K562 (cell line): Measurements from ENCODE around the gene AFDN. TPM values are rescaled to one million over a fixed set of nuclear protein-coding genes. Genes with fewer than 3 reads are reported as not detected.

Source experiments
- ATF7 ChIP-seq: fragments of 450-650 bp; IDR thresholded peaks from 2 replicates; pipeline ENCODE4 v1.7.1; 2014; ENCODE audit warnings: mild to moderate bottlenecking, moderate library complexity
- BDP1 ChIP-seq: IDR thresholded peaks from 3 replicates; pipeline ENCODE4 v1.6.1; 2011; ENCODE audit not compliant: insufficient read length, insufficient read depth
- MAZ ChIP-seq, 2 experiments: fragments of 450-650 bp in 1 of 2; sonication (generic) in 1 of 2; formaldehyde crosslinking; IDR thresholded peaks in 1 of 2; conservative IDR thresholded peaks in 1 of 2; 2 replicates each; pipeline versions ENCODE4 v1.4.0 to v1.5.0; 2020; ENCODE audit warnings: mild to moderate bottlenecking in 1 of 2, missing genetic modification reagents in 1 of 2
- MCM2 ChIP-seq: fragments of 450-650 bp; IDR thresholded peaks from 2 replicates; pipeline ENCODE4 v1.6.1; 2017; ENCODE audit warnings: low read depth, mild to moderate bottlenecking
- PRMT5 ChIP-seq: sonication (generic); formaldehyde crosslinking; IDR thresholded peaks from 2 replicates; pipeline ENCODE4 v1.5.0; 2020; ENCODE audit warnings: missing genetic modification reagents
- PYGO2 ChIP-seq: fragments of 450-650 bp; IDR thresholded peaks from 2 replicates; pipeline ENCODE4 v1.6.1; 2016; ENCODE audit warnings: mild to moderate bottlenecking, missing genetic modification characterization, moderate library complexity, missing compliant biosample characterization
- SETDB1 ChIP-seq: IDR thresholded peaks from one replicate; pipeline ENCODE4 v1.6.1; 2012; ENCODE audit warnings: low read length, control low read depth, inconsistent platforms
- SIN3B ChIP-seq: fragments of 450-650 bp; IDR thresholded peaks from 2 replicates; pipeline ENCODE4 v1.6.1; 2017; ENCODE audit warnings: low read depth, mild to moderate bottlenecking, moderate library complexity
- SMARCB1 ChIP-seq: IDR thresholded peaks from 2 replicates; pipeline ENCODE4 v1.6.1; 2011; ENCODE audit warnings: improper control_type of control experiment, low read depth; ENCODE audit not compliant: insufficient read length
- SNRNP70 ChIP-seq: fragments of 200-400 bp; formaldehyde crosslinking; optimal IDR thresholded peaks from 2 replicates; pipeline ENCODE3; 2017; ENCODE audit warnings: low read depth, low read length
- TAF7 ChIP-seq: fragments of 450-650 bp; IDR thresholded peaks from 2 replicates; pipeline ENCODE4 v1.6.1; 2016; ENCODE audit warnings: missing genetic modification characterization, missing compliant biosample characterization
- TEAD4 ChIP-seq, 2 experiments: sonication (generic) in 1 of 2; formaldehyde crosslinking in 1 of 2; IDR thresholded peaks; 2 replicates each; pipeline versions ENCODE4 v1.6.1 to v1.8.0; 2012 to 2022; ENCODE audit warnings: borderline replicate concordance in 1 of 2, inconsistent platforms in 1 of 2, low read length in 1 of 2, mild to moderate bottlenecking in 1 of 2, missing genetic modification reagents in 1 of 2
- TRIM24 ChIP-seq, 2 experiments: fragments of 450-650 bp; IDR thresholded peaks; 2 replicates each; pipeline ENCODE4 v1.6.1; 2016
- ZNF175 ChIP-seq: fragments of 200-800 bp; sonication (Bioruptor generic); IDR thresholded peaks from 2 replicates; pipeline ENCODE4 v1.6.1; 2016; ENCODE audit warnings: low read depth, mild to moderate bottlenecking, missing genetic modification characterization, missing compliant biosample characterization
- ZNF764 ChIP-seq: fragments of 250-450 bp; sonication (Bioruptor Pico); IDR thresholded peaks from 2 replicates; pipeline ENCODE4 v1.4.0; 2020; ENCODE audit warnings: low read depth, mild to moderate bottlenecking, moderate library complexity
- polyA plus RNA-seq, 8 experiments: library from polyadenylated mRNA; depleted of rRNA in 4 of 8; stranded (reverse) in 5 of 8; unstranded in 3 of 8; fragments of >200 nt; fragmentation: Nextera tagmentation in 2 of 8; fragmentation: Illumina TruSeq in 1 of 8; extraction: Ambion mirVana in 2 of 8; extraction: Trizol in 1 of 8; gene quantifications; 2 replicates each; pipeline versions ENCODE4 v1.2.1 to v1.2.3, GENCODE V29; 2011 to 2014; ENCODE audit warnings: inconsistent platforms in 1 of 8, missing spikeins in 1 of 8
- total RNA-seq, 7 experiments: library from RNA; depleted of rRNA in 6 of 7; stranded (reverse); fragments of >200 nt in 6 of 7; fragmentation: Illumina TruSeq in 2 of 7; extraction: Trizol in 2 of 7; gene quantifications; 2 replicates each; pipeline versions ENCODE4 v1.2.1 to v1.2.3, GENCODE V29; 2011 to 2021; ENCODE audit warnings: low replicate concordance in 1 of 7
- TF ChIP-seq, protein P1 (sequence below), 2 experiments: fragments of 450-650 bp; conservative IDR thresholded peaks; 2 replicates each; pipeline ENCODE4 v1.6.1; 2017; ENCODE audit warnings: mild to moderate bottlenecking in 2 of 2, moderate library complexity in 2 of 2
- TF ChIP-seq, protein P2 (sequence below): fragments of 250-450 bp; sonication (Bioruptor Pico); IDR thresholded peaks from 2 replicates; pipeline ENCODE4 v1.8.0; 2022; ENCODE audit warnings: inconsistent platforms
- TF ChIP-seq, protein P3 (sequence below): fragments of 450-650 bp; formaldehyde crosslinking; IDR thresholded peaks from 2 replicates; pipeline ENCODE4 v1.4.0; 2020; ENCODE audit warnings: mild to moderate bottlenecking, moderate library complexity
- TF ChIP-seq, protein P4 (sequence below): fragments of 450-650 bp; IDR thresholded peaks from 2 replicates; pipeline ENCODE4 v1.6.1; 2017; ENCODE audit warnings: antibody characterized with exemption, mild to moderate bottlenecking

The AFDN gene
- total and polyA plus RNA-seq, 9 of the 15 experiments (the other 6 are each of a cell fraction or from before 2014, with no cell fraction given): 7.2 to 129 (median 105) TPM

DNA sequence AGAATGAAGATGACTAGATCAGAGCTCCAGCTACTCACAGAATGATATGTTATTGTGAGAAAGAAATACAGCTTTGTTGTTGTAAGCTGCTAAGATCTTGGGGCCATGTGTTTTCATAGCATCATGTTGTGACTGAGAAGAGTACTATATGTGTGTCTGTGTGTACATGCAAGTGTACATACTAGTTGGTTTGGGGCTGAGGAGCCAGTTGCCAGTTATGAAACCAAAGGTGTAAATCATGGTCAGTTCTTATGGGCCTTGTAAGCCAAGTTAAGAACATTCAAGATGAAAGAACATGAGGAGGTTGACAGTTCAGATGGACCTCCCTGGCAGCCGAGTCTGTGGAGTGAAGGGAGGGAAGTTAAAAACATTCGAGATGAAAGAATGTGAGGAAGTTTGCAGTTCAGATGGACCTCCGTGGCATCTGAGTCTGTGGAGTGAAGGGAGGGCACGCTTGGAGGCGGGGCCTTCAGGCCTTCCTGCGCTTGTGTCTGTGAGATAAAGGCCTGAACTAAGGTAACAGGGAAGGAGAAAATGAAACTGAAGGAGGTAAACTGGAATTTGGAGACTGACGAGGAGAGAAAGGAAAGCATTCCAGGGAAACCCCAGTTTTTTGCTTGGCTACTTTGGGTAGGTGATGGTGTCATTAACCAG lies 13.9 kb downstream of the AFDN start (continued):
- TF ChIP-seq, protein P1, sequence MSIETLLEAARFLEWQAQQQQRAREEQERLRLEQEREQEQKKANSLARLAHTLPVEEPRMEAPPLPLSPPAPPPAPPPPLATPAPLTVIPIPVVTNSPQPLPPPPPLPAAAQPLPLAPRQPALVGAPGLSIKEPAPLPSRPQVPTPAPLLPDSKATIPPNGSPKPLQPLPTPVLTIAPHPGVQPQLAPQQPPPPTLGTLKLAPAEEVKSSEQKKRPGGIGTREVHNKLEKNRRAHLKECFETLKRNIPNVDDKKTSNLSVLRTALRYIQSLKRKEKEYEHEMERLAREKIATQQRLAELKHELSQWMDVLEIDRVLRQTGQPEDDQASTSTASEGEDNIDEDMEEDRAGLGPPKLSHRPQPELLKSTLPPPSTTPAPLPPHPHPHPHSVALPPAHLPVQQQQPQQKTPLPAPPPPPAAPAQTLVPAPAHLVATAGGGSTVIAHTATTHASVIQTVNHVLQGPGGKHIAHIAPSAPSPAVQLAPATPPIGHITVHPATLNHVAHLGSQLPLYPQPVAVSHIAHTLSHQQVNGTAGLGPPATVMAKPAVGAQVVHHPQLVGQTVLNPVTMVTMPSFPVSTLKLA (conservative IDR thresholded peaks at IDR 0.05): peak; percentile 52 to 55; a peak in 3 of 4 replicates
- no peak for TF ChIP-seq MCM2
- TF ChIP-seq, protein P2, sequence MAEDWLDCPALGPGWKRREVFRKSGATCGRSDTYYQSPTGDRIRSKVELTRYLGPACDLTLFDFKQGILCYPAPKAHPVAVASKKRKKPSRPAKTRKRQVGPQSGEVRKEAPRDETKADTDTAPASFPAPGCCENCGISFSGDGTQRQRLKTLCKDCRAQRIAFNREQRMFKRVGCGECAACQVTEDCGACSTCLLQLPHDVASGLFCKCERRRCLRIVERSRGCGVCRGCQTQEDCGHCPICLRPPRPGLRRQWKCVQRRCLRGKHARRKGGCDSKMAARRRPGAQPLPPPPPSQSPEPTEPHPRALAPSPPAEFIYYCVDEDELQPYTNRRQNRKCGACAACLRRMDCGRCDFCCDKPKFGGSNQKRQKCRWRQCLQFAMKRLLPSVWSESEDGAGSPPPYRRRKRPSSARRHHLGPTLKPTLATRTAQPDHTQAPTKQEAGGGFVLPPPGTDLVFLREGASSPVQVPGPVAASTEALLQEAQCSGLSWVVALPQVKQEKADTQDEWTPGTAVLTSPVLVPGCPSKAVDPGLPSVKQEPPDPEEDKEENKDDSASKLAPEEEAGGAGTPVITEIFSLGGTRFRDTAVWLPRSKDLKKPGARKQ (CRISPR knock-in tag): no peak
- no peak for TF ChIP-seq ZNF175 (CRISPR knock-in tag)
- TF ChIP-seq PRMT5: no peak
- no peak for TF ChIP-seq TAF7 (tag)
- TF ChIP-seq TEAD4 (IDR thresholded peaks at IDR 0.05; ENCODE audit: low read length): peak; percentile 39
- no peak for TF ChIP-seq TEAD4 (CRISPR knock-in tag; IDR thresholded peaks at IDR 0.05; ENCODE audit: borderline replicate concordance)
- TF ChIP-seq MAZ (CRISPR knock-in tag; conservative IDR thresholded peaks at IDR 0.05 in 1 of 2, IDR thresholded peaks at IDR 0.05 in 1 of 2): no peak; a peak in 1 of 4 replicates
- 0 out of 4 replicates have a peak, but pooled peaks of 1 of the 2 experiments have one; percentile 8 for TF ChIP-seq TRIM24 (IDR thresholded peaks at IDR 0.05)
- no peak; the same call in 1 of the 2 replicates for TF ChIP-seq ATF7
- TF ChIP-seq SETDB1: no peak
- no peak for TF ChIP-seq PYGO2 (tag)
- TF ChIP-seq BDP1: no peak
- TF ChIP-seq, protein P3, sequence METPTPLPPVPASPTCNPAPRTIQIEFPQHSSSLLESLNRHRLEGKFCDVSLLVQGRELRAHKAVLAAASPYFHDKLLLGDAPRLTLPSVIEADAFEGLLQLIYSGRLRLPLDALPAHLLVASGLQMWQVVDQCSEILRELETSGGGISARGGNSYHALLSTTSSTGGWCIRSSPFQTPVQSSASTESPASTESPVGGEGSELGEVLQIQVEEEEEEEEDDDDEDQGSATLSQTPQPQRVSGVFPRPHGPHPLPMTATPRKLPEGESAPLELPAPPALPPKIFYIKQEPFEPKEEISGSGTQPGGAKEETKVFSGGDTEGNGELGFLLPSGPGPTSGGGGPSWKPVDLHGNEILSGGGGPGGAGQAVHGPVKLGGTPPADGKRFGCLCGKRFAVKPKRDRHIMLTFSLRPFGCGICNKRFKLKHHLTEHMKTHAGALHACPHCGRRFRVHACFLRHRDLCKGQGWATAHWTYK (CRISPR knock-in tag): no peak; the same call in 1 of the 2 replicates
- TF ChIP-seq ZNF764 (CRISPR knock-in tag): no peak
- no peak for TF ChIP-seq SIN3B
- TF ChIP-seq SNRNP70: no peak
- TF ChIP-seq, protein P4, sequence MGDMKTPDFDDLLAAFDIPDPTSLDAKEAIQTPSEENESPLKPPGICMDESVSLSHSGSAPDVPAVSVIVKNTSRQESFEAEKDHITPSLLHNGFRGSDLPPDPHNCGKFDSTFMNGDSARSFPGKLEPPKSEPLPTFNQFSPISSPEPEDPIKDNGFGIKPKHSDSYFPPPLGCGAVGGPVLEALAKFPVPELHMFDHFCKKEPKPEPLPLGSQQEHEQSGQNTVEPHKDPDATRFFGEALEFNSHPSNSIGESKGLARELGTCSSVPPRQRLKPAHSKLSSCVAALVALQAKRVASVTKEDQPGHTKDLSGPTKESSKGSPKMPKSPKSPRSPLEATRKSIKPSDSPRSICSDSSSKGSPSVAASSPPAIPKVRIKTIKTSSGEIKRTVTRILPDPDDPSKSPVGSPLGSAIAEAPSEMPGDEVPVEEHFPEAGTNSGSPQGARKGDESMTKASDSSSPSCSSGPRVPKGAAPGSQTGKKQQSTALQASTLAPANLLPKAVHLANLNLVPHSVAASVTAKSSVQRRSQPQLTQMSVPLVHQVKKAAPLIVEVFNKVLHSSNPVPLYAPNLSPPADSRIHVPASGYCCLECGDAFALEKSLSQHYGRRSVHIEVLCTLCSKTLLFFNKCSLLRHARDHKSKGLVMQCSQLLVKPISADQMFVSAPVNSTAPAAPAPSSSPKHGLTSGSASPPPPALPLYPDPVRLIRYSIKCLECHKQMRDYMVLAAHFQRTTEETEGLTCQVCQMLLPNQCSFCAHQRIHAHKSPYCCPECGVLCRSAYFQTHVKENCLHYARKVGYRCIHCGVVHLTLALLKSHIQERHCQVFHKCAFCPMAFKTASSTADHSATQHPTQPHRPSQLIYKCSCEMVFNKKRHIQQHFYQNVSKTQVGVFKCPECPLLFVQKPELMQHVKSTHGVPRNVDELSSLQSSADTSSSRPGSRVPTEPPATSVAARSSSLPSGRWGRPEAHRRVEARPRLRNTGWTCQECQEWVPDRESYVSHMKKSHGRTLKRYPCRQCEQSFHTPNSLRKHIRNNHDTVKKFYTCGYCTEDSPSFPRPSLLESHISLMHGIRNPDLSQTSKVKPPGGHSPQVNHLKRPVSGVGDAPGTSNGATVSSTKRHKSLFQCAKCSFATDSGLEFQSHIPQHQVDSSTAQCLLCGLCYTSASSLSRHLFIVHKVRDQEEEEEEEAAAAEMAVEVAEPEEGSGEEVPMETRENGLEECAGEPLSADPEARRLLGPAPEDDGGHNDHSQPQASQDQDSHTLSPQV: no peak
- peak; percentile 33 for TF ChIP-seq SMARCB1
